Hepatocyte (in vitro differentiated cells): Measurements from ENCODE around the gene GLIPR2. TPM values are rescaled to one million over a fixed set of nuclear protein-coding genes. Genes with fewer than 3 reads are reported as not detected.

Experiments used
- DNase-seq: peaks from one replicate; pipeline ENCODE4 v3.0.0-alpha.2; 2016; ENCODE audit warnings: low spot score
- H2AFZ ChIP-seq: fragments of 200-600 bp; sonication (generic); 2 replicates; pipeline ENCODE4 v1.6.0; 2016; ENCODE audit warnings: antibody characterized with exemption, mild to moderate bottlenecking
- H3K27ac ChIP-seq: fragments of 200-600 bp; sonication (generic); 2 replicates; pipeline ENCODE4 v1.5.1; 2016; ENCODE audit warnings: mild to moderate bottlenecking
- H3K27me3 ChIP-seq: fragments of 200-600 bp; sonication (generic); 2 replicates; pipeline ENCODE4 v1.6.1; 2016
- H3K36me3 ChIP-seq: fragments of 200-600 bp; sonication (generic); replicated peaks from 2 replicates; pipeline ENCODE4 v1.5.1; 2016; ENCODE audit warnings: low read depth; ENCODE audit not compliant: insufficient read depth
- H3K4me1 ChIP-seq: fragments of 200-600 bp; sonication (generic); 2 replicates; pipeline ENCODE4 v1.5.1; 2016; ENCODE audit warnings: mild to moderate bottlenecking, moderate library complexity; ENCODE audit not compliant: insufficient read depth
- H3K4me2 ChIP-seq: fragments of 200-600 bp; sonication (generic); 2 replicates; pipeline ENCODE4 v1.6.0; 2016
- H3K4me3 ChIP-seq: fragments of 200-600 bp; sonication (generic); 2 replicates; pipeline ENCODE4 v1.5.1; 2016; ENCODE audit warnings: mild to moderate bottlenecking
- H3K79me2 ChIP-seq: fragments of 200-600 bp; sonication (generic); 2 replicates; pipeline ENCODE4 v1.6.0; 2017; ENCODE audit warnings: mild to moderate bottlenecking
- H3K9me2 ChIP-seq: fragments of 200-600 bp; sonication (generic); replicated peaks from 2 replicates; pipeline ENCODE4 v1.6.0; 2017; ENCODE audit warnings: mild to moderate bottlenecking; ENCODE audit not compliant: insufficient read depth
- H3K9me3 ChIP-seq: fragments of 200-600 bp; sonication (generic); 2 replicates; pipeline ENCODE4 v1.5.1; 2016; ENCODE audit warnings: low read depth, mild to moderate bottlenecking
- H4K20me1 ChIP-seq: fragments of 200-600 bp; sonication (generic); 2 replicates; pipeline ENCODE4 v1.6.0; 2016; ENCODE audit warnings: mild to moderate bottlenecking; ENCODE audit not compliant: insufficient read depth, poor library complexity, severe bottlenecking
- CTCF ChIP-seq: fragments of 200-600 bp; sonication (generic); IDR thresholded peaks from 2 replicates; pipeline ENCODE4 v1.5.1; 2016; ENCODE audit warnings: antibody characterized with exemption, mild to moderate bottlenecking; ENCODE audit not compliant: poor library complexity
- EZH2 ChIP-seq: fragments of 200-600 bp; sonication (generic); IDR thresholded peaks from 2 replicates; pipeline ENCODE4 v1.6.1; 2016; ENCODE audit warnings: antibody characterized with exemption, mild to moderate bottlenecking, borderline replicate concordance
- EZH2phosphoT487 ChIP-seq: fragments of 200-600 bp; sonication (generic); IDR thresholded peaks from one replicate; pipeline ENCODE4 v1.6.1; 2018; ENCODE audit warnings: antibody characterized with exemption, mild to moderate bottlenecking, low read depth, moderate library complexity; ENCODE audit not compliant: unreplicated experiment, severe bottlenecking
- WGBS: methylation state at CpG from one replicate; pipeline ENCODE4 v1.1.6; 2016; ENCODE audit warnings: low lambda C conversion rate; ENCODE audit errors: missing lambda C conversion rate; 5-methylcytosine and 5-hydroxymethylcytosine counted together
- polyA plus RNA-seq: library from polyadenylated mRNA; unstranded; fragments of >200 nt; fragmentation: Nextera tagmentation; extraction: Ambion mirVana; gene quantifications from 2 replicates; pipeline ENCODE4 v1.2.1, GENCODE V29; 2016
- total RNA-seq: library from RNA; depleted of rRNA; stranded (reverse); fragments of >200 nt; gene quantifications from 2 replicates; pipeline ENCODE4 v1.2.3, GENCODE V29; 2014

GLIPR2 gene
- total and polyA plus RNA-seq, 2 experiments from 2014 or later: 12.6 to 14.1 TPM

- no peaks in the 10 kb centered on the region for H3K27me3 ChIP-seq
- no peak for DNase-seq
- 75% methylated on average over 4 of the region's 4 CpGs for WGBS
- no peaks in the 10 kb centered on the region for H3K79me2 ChIP-seq
- peak overlapping the region; percentile 94 for H3K27ac ChIP-seq
- no peaks in the 10 kb centered on the region for H3K36me3 ChIP-seq
- H3K4me2 ChIP-seq: peak overlapping the region; percentile 26
- H3K9me2 ChIP-seq: no peaks in the 10 kb centered on the region
- H3K4me1 ChIP-seq: peaks cover 20% of the 10 kb centered on the region
- TF ChIP-seq EZH2 (no peak), CTCF (no peak), EZH2phosphoT487 (no peak)
- no peaks in the 10 kb centered on the region for H3K9me3 ChIP-seq
- peak overlapping the region; percentile 43 for H2AFZ ChIP-seq
- H3K4me3 ChIP-seq: no peak overlapping the region
- no peaks in the 10 kb centered on the region for H4K20me1 ChIP-seq
Measured at GRCh38 chr9:36163786-36164170, 27.2 kb downstream of the GLIPR2 start.

GRCh38 chr9:36164372-36164771 lies 27.8 kb downstream of the GLIPR2 start:
- no peaks in the 10 kb centered on the region for H4K20me1 ChIP-seq
- 87% methylated on average over 6 of the region's 6 CpGs for WGBS
- no peak for DNase-seq
- H3K4me2 ChIP-seq: no peak overlapping the region
- TF ChIP-seq EZH2: no peak
- TF ChIP-seq EZH2phosphoT487: no peak
- TF ChIP-seq CTCF: no peak
- H3K9me2 ChIP-seq: no peaks in the 10 kb centered on the region
- H3K27me3 ChIP-seq: no peaks in the 10 kb centered on the region
- no peak overlapping the region for H2AFZ ChIP-seq
- H3K27ac ChIP-seq: no peak overlapping the region
- H3K36me3 ChIP-seq: no peaks in the 10 kb centered on the region
- H3K9me3 ChIP-seq: no peaks in the 10 kb centered on the region
- H3K4me1 ChIP-seq: peaks cover 20% of the 10 kb centered on the region
- H3K4me3 ChIP-seq: no peak overlapping the region
- no peaks in the 10 kb centered on the region for H3K79me2 ChIP-seq

GRCh38 chr9:36164989-36165388 lies 28.5 kb downstream of the GLIPR2 start:
- no peak for DNase-seq
- no peak overlapping the region for H3K27ac ChIP-seq
- peaks cover 20% of the 10 kb centered on the region for H3K4me1 ChIP-seq
- no peaks in the 10 kb centered on the region for H4K20me1 ChIP-seq
- no peak overlapping the region for H3K4me3 ChIP-seq
- WGBS: 48% methylated on average over 3 of the region's 3 CpGs
- H3K79me2 ChIP-seq: no peaks in the 10 kb centered on the region
- no peaks in the 10 kb centered on the region for H3K9me3 ChIP-seq
- TF ChIP-seq CTCF: no peak
- TF ChIP-seq EZH2phosphoT487: no peak
- no peak for TF ChIP-seq EZH2
- no peak overlapping the region for H3K4me2 ChIP-seq
- H2AFZ ChIP-seq: no peak overlapping the region
- H3K27me3 ChIP-seq: no peaks in the 10 kb centered on the region
- H3K36me3 ChIP-seq: no peaks in the 10 kb centered on the region
- no peaks in the 10 kb centered on the region for H3K9me2 ChIP-seq

- 67% methylated on average over 10 of the region's 12 CpGs for WGBS
- H2AFZ ChIP-seq: peak overlapping the region; percentile 86
- no peak for DNase-seq
- TF ChIP-seq CTCF (no peak), EZH2phosphoT487 (no peak)
- no peaks in the 10 kb centered on the region for H3K79me2 ChIP-seq
- H3K36me3 ChIP-seq: no peaks in the 10 kb centered on the region
- no peak overlapping the region for H3K27ac ChIP-seq
- H3K9me3 ChIP-seq: no peaks in the 10 kb centered on the region
- peaks cover 20% of the 10 kb centered on the region for H3K4me1 ChIP-seq
- H3K9me2 ChIP-seq: no peaks in the 10 kb centered on the region
- H3K4me3 ChIP-seq: no peak overlapping the region
- no peaks in the 10 kb centered on the region for H3K27me3 ChIP-seq
- H4K20me1 ChIP-seq: no peaks in the 10 kb centered on the region
- H3K4me2 ChIP-seq: peak overlapping the region; percentile 92
Measured at GRCh38 chr9:36165826-36166167, 29.3 kb downstream of the GLIPR2 start.
